Ureter (tissue), 1 donor: ENCODE results near the gene MLKL. TPM values are rescaled to one million over a fixed set of nuclear protein-coding genes. Genes with fewer than 3 reads are reported as not detected.

Experiments
- DNase-seq: peaks from one replicate; pipeline ENCODE4 v3.0.0-alpha.2; 2020; ENCODE audit warnings: low spot score
- total RNA-seq: library from RNA; stranded (reverse); gene quantifications from one replicate; pipeline ENCODE4 v1.2.4, GENCODE V29; 2023
- donor health status: DM: yes; HTN: yes; CAD: no.

MLKL gene
- total RNA-seq, 1 donor from 2014 or later: 26.6 TPM

GRCh38 chr16:74650966-74651567 is 49.6 kb downstream of the MLKL start:
- DNase-seq: no peak

- no peak for DNase-seq
Observed at GRCh38 chr16:74649839-74650504, 50.7 kb downstream of the MLKL start.

GRCh38 chr16:74641969-74642368 is 58.7 kb downstream of the MLKL start:
- no peak for DNase-seq

- no peak for DNase-seq
Observed at GRCh38 chr16:74637742-74638453, 62.8 kb downstream of the MLKL start.

GRCh38 chr16:74635303-74635702 is 65.4 kb downstream of the MLKL start:
- no peak for DNase-seq

- DNase-seq: no peak
Observed at GRCh38 chr16:74633686-74634085, 67.0 kb downstream of the MLKL start.

GRCh38 chr16:74627506-74628220 is 73.0 kb downstream of the MLKL start:
- no peak for DNase-seq

- no peak for DNase-seq
Observed at GRCh38 chr16:74626741-74627416, 73.8 kb downstream of the MLKL start.

GRCh38 chr16:74625500-74626350 is 74.9 kb downstream of the MLKL start:
- no peak for DNase-seq

- DNase-seq: no peak
Observed at GRCh38 chr16:74623839-74624235, 76.8 kb downstream of the MLKL start.

GRCh38 chr16:74623214-74623838 is 77.3 kb downstream of the MLKL start:
- DNase-seq: no peak

GRCh38 chr16:74622005-74622404 is 78.7 kb downstream of the MLKL start:
- DNase-seq: no peak

Other genes with a start within 250 kb of the MLKL start
- 121 TPM for gene GLG1, start 93.7 kb downstream of the MLKL start, total RNA-seq
- gene RFWD3, start 34.0 kb downstream of the MLKL start, total RNA-seq: 29.7 TPM
- 9.8 TPM for gene FA2H, start 74.0 kb upstream of the MLKL start, total RNA-seq